Endothelial cell of umbilical vein (primary cell): Measurements from ENCODE around the gene CDH7.

Source experiments
- EZH2 ChIP-seq: IDR thresholded peaks from 2 replicates; pipeline ENCODE4 v1.6.1; 2012; ENCODE audit warnings: borderline replicate concordance, low read depth, mild to moderate bottlenecking, moderate library complexity, low read length, inconsistent platforms; ENCODE audit not compliant: severe bottlenecking
- FOS ChIP-seq: IDR thresholded peaks from 2 replicates; pipeline ENCODE4 v1.6.1; 2011; ENCODE audit warnings: mild to moderate bottlenecking, low read length, moderate library complexity, borderline replicate concordance; ENCODE audit not compliant: insufficient read depth
- JUN ChIP-seq: IDR thresholded peaks from 2 replicates; pipeline ENCODE4 v1.6.1; 2011; ENCODE audit warnings: borderline replicate concordance, low read depth; ENCODE audit not compliant: insufficient read length, insufficient read depth
- MYC ChIP-seq: IDR thresholded peaks from one replicate; pipeline ENCODE4 v1.6.1; 2011; ENCODE audit warnings: mild to moderate bottlenecking, low read depth, low read length
- POLR2A ChIP-seq: IDR thresholded peaks from 2 replicates; pipeline ENCODE4 v1.6.1; 2012; ENCODE audit warnings: low read depth, mild to moderate bottlenecking, control low read depth, low read length
- POLR2AphosphoS5 ChIP-seq: IDR thresholded peaks from 2 replicates; pipeline ENCODE4 v1.6.1; 2012; ENCODE audit warnings: low read depth, mild to moderate bottlenecking, control low read depth, low read length, moderate library complexity; ENCODE audit not compliant: insufficient read depth
- TF ChIP-seq, protein P1 (sequence below), 2 donors: IDR thresholded peaks; 1 replicate in 1 of 2; 2 replicates in 1 of 2; pipeline ENCODE4 v1.5.1; 2011; ENCODE audit warnings: low read length in 2 of 2, mild to moderate bottlenecking in 2 of 2, moderate library complexity in 2 of 2, control low read depth in 1 of 2, inconsistent platforms in 1 of 2, low read depth in 1 of 2; ENCODE audit not compliant: insufficient read depth in 1 of 2; ENCODE audit errors: extremely low read depth in 1 of 2
- TF ChIP-seq, protein P2 (sequence below): IDR thresholded peaks from 2 replicates; pipeline ENCODE4 v1.6.1; 2011; ENCODE audit not compliant: insufficient read depth, insufficient read length

- TF ChIP-seq FOS = no peak
- TF ChIP-seq POLR2A = no peak
- TF ChIP-seq, protein P1, sequence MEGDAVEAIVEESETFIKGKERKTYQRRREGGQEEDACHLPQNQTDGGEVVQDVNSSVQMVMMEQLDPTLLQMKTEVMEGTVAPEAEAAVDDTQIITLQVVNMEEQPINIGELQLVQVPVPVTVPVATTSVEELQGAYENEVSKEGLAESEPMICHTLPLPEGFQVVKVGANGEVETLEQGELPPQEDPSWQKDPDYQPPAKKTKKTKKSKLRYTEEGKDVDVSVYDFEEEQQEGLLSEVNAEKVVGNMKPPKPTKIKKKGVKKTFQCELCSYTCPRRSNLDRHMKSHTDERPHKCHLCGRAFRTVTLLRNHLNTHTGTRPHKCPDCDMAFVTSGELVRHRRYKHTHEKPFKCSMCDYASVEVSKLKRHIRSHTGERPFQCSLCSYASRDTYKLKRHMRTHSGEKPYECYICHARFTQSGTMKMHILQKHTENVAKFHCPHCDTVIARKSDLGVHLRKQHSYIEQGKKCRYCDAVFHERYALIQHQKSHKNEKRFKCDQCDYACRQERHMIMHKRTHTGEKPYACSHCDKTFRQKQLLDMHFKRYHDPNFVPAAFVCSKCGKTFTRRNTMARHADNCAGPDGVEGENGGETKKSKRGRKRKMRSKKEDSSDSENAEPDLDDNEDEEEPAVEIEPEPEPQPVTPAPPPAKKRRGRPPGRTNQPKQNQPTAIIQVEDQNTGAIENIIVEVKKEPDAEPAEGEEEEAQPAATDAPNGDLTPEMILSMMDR (IDR thresholded peaks at IDR 0.05; ENCODE audit: extremely low read depth in 1 of 2, insufficient read depth in 1 of 2, low read depth in 1 of 2, low read length in 2 of 2) = no peak
- no peak for TF ChIP-seq POLR2AphosphoS5
- TF ChIP-seq EZH2 = no peak
- TF ChIP-seq, protein P2, sequence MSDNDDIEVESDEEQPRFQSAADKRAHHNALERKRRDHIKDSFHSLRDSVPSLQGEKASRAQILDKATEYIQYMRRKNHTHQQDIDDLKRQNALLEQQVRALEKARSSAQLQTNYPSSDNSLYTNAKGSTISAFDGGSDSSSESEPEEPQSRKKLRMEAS = no peak
- TF ChIP-seq JUN = no peak
- no peak for TF ChIP-seq MYC
Measured at GRCh38 chr18:65767406-65767805, 16.6 kb downstream of the CDH7 start.
